Chondrocyte (in vitro differentiated cells): Measurements from ENCODE around the gene PRMT7. TPM values are rescaled to one million over a fixed set of nuclear protein-coding genes. Genes with fewer than 3 reads are reported as not detected.

Experiments used
- DNase-seq: peaks from one replicate; pipeline ENCODE4 v3.0.0; 2021; ENCODE audit warnings: mixed read lengths, low spot score
- H3K27ac Mint-ChIP-seq: one replicate; pipeline ENCODE4 v1.8.0; 2021; ENCODE audit warnings: mild to moderate bottlenecking, moderate library complexity, mixed read lengths; ENCODE audit not compliant: unreplicated experiment
- H3K27me3 Mint-ChIP-seq: 2 replicates; pipeline ENCODE4 v1.8.0; 2021; ENCODE audit warnings: low read depth, mixed read lengths
- H3K36me3 Mint-ChIP-seq: 2 replicates; pipeline ENCODE4 v1.8.0; 2021; ENCODE audit warnings: low read depth, mixed read lengths
- H3K4me1 Mint-ChIP-seq: 2 replicates; pipeline ENCODE4 v1.8.0; 2021; ENCODE audit warnings: low read depth, mild to moderate bottlenecking, mixed read lengths
- H3K4me3 Mint-ChIP-seq: one replicate; pipeline ENCODE4 v1.8.0; 2021; ENCODE audit warnings: mild to moderate bottlenecking, moderate library complexity, mixed read lengths; ENCODE audit not compliant: unreplicated experiment
- H3K9me3 Mint-ChIP-seq: 2 replicates; pipeline ENCODE4 v1.8.0; 2021; ENCODE audit warnings: low read depth, mixed read lengths
- total RNA-seq: library from RNA; stranded (reverse); gene quantifications from 3 replicates; pipeline ENCODE4 v1.2.1, GENCODE V29; 2021
- TF ChIP-seq, protein P1 (sequence below): fragments of 200-600 bp; sonication (generic); IDR thresholded peaks from 2 replicates; pipeline ENCODE4 v1.5.0; 2021; ENCODE audit warnings: antibody characterized with exemption, mild to moderate bottlenecking, moderate library complexity

PRMT7 gene
- total RNA-seq, 1 donor from 2014 or later: 26.7 TPM

DNA sequence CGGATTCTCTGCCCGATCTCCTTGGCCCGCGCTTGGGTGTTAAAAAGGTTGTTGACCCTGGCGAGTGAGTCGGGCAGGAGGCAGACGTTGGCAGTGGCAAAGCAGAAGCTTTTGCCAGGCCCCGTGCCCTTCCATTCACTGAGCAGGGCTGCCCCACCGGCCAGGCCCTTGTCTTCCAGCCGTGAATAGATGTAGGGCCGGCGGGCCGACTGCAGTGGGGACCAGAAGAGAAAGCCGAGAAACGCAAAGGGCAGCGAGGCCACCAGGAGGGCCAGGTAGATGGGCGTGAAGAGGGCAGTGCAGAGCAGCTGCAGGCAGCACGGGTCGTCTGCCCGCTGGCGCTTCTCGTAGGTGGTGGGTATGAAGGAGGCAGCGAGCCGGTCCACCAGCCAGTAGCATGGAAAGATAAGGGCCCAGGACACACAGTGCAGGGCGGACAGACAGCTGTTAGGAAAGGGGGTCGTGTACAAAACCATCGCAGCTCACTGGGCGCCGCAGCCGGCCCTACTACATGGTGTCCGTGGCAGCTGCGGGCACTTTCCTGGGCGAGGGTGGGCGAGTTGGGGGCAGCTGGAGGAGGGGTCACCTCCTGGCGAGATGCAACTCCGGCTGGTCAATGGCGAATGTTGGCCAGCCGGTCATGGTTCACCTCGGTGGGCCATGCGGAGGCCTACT is 61.0 kb downstream of the PRMT7 start:
- Mint-ChIP-seq H3K9me3 (no peaks in the 10 kb centered on the region), H3K4me1 (no peaks in the 10 kb centered on the region), H3K27ac (no peak overlapping the region), H3K4me3 (no peak overlapping the region), H3K36me3 (no peaks in the 10 kb centered on the region), H3K27me3 (peaks cover 6% of the 10 kb centered on the region)
- TF ChIP-seq, protein P1, sequence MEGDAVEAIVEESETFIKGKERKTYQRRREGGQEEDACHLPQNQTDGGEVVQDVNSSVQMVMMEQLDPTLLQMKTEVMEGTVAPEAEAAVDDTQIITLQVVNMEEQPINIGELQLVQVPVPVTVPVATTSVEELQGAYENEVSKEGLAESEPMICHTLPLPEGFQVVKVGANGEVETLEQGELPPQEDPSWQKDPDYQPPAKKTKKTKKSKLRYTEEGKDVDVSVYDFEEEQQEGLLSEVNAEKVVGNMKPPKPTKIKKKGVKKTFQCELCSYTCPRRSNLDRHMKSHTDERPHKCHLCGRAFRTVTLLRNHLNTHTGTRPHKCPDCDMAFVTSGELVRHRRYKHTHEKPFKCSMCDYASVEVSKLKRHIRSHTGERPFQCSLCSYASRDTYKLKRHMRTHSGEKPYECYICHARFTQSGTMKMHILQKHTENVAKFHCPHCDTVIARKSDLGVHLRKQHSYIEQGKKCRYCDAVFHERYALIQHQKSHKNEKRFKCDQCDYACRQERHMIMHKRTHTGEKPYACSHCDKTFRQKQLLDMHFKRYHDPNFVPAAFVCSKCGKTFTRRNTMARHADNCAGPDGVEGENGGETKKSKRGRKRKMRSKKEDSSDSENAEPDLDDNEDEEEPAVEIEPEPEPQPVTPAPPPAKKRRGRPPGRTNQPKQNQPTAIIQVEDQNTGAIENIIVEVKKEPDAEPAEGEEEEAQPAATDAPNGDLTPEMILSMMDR: no peak
- DNase-seq: peak; percentile 88

DNA sequence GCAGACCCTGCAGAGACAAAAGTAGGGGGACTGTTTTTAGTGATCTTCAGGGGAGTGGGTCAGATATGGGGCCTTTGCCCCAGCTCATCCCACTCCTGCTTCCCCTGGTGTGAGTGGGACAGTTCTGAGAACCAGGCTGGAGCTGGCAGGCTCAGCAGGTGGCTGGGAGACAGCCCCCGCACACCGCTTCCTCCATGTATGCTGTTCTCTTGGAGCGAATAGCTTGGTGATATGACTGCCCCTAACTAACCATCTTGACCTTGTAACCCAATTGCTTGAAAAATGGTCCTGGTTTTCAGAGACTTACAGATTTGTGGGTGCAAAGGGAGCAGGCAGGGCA is 61.5 kb downstream of the PRMT7 start:
- no peaks in the 10 kb centered on the region for H3K9me3 Mint-ChIP-seq
- TF ChIP-seq, protein P1: no peak
- peaks cover 6% of the 10 kb centered on the region for H3K27me3 Mint-ChIP-seq
- no peak overlapping the region for H3K27ac Mint-ChIP-seq
- H3K4me1 Mint-ChIP-seq: no peaks in the 10 kb centered on the region
- no peak overlapping the region for H3K4me3 Mint-ChIP-seq
- no peak for DNase-seq
- H3K36me3 Mint-ChIP-seq: no peaks in the 10 kb centered on the region

DNA sequence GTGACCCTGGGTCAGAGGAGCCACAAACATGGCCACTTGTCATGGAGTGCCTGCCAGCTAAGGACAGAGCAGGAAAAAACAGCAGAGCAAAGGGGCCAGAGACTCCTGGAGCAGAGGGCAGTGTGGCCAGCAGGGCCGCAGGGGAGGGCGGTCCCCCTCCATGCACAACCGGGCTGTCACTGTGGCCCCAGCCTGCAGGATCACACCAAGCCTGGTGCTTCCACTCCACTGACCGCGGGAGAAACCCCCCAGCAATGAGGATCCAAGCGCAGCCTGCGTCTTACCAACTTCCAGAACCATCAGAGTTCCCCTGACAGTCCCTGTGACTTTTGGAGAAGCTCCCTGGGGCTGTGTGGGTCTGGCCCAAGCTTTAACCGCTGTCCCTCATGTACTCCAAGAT is 62.0 kb downstream of the PRMT7 start:
- H3K27ac Mint-ChIP-seq: no peak overlapping the region
- no peak overlapping the region for H3K4me3 Mint-ChIP-seq
- H3K9me3 Mint-ChIP-seq: no peaks in the 10 kb centered on the region
- no peaks in the 10 kb centered on the region for H3K36me3 Mint-ChIP-seq
- TF ChIP-seq, protein P1: no peak
- peak; percentile 72 for DNase-seq
- no peaks in the 10 kb centered on the region for H3K4me1 Mint-ChIP-seq
- peaks cover 5% of the 10 kb centered on the region for H3K27me3 Mint-ChIP-seq

DNA sequence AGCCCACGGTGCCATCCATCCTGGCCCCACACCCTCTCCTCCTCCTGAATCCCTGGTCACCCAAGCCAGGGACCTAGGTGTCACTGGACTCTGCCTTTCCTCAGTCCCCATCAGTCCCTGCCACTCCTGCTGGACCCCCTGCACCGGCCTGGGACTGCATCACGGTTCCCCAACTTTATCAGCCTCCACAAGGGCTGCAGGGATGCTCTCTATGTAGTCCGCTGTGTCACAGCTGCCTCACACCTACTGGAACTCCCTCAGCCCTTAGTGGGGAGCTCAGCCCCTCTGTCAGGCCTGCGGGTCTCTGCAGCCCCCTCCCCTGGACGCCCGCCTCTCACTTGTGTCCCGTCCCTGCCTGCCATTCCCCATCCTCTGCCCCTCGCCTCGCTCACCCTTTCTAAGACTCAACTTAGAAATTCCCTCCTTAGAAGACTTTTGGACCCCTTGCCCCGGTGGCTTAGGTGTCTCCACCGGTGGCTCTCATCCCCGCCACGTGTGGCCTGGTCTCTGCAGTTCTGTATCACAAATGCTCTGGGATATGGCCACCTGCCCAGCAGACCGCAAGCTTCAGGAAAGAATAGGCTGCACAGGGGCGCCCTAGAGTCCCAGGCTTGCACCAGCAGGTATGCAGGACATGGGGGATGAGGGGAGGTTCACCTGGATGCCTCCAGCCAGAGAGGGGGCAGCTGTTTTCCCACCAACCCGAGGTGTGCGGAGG is 62.9 kb downstream of the PRMT7 start:
- no peak overlapping the region for H3K4me3 Mint-ChIP-seq
- H3K27ac Mint-ChIP-seq: no peak overlapping the region
- TF ChIP-seq, protein P1: no peak
- no peaks in the 10 kb centered on the region for H3K9me3 Mint-ChIP-seq
- no peaks in the 10 kb centered on the region for H3K36me3 Mint-ChIP-seq
- H3K4me1 Mint-ChIP-seq: no peaks in the 10 kb centered on the region
- peak; percentile 82 for DNase-seq
- H3K27me3 Mint-ChIP-seq: peaks cover 5% of the 10 kb centered on the region

DNA sequence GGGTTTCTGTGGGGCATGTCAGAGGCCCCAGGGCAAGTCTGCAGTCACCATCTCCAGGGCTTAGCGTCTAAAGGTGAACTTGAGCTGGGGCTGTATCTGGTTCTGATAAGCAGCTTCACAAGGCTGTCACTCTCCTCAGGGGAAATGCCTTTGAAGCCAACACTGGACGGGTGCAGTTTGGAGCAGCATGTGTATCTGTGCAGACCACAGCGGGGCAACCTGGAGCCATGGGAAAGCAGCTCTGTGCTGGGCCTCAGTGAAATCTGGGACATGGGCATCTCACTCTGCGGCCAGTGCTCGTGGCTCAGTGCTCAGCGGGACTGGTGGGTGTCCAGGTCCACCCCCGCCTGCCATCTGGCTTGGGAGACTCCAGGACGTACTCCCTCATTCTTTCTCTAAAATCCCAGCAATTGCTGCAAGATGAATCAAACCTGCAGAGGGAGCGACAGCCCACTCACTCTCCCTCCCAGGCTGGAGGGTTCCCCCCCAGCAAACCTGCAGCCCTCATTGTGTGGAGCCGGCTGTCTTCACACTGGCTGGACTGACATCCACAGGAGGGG is 63.5 kb downstream of the PRMT7 start:
- H3K27me3 Mint-ChIP-seq: peaks cover 5% of the 10 kb centered on the region
- TF ChIP-seq, protein P1: no peak
- H3K4me3 Mint-ChIP-seq: no peak overlapping the region
- peak; percentile 74 for DNase-seq
- H3K36me3 Mint-ChIP-seq: no peaks in the 10 kb centered on the region
- H3K4me1 Mint-ChIP-seq: no peaks in the 10 kb centered on the region
- no peaks in the 10 kb centered on the region for H3K9me3 Mint-ChIP-seq
- H3K27ac Mint-ChIP-seq: no peak overlapping the region
